Activated T-helper 2 cell treated with anti-CD3 and anti-CD28 coated beads, Interferon-gamma antibody, Interleukin-2, Interleukin-4, amounts not matched to agents 10 μg/mL and 5 μg/mL and 100 μg/mL, durations not matched to agents 14 hours and 24 hours and 36 hours (primary cell): ENCODE measurements around the gene IFI27L2. TPM values are rescaled to one million over a fixed set of nuclear protein-coding genes. Genes with fewer than 3 reads are reported as not detected.

Experiments
- DNase-seq: peaks from one replicate; pipeline ENCODE4 v3.0.0; 2021; ENCODE audit warnings: low spot score
- H3K27ac Mint-ChIP-seq: one replicate; pipeline ENCODE4 v1.8.0; 2021; ENCODE audit warnings: mixed read lengths
- H3K27me3 Mint-ChIP-seq: one replicate; pipeline ENCODE4 v1.8.0; 2021; ENCODE audit warnings: low read depth, mixed read lengths
- H3K36me3 Mint-ChIP-seq: one replicate; pipeline ENCODE4 v1.8.0; 2021; ENCODE audit warnings: low read depth, mixed read lengths
- H3K4me1 Mint-ChIP-seq: one replicate; pipeline ENCODE4 v1.8.0; 2021; ENCODE audit warnings: low read depth, mixed read lengths
- H3K4me3 Mint-ChIP-seq: one replicate; pipeline ENCODE4 v1.8.0; 2021; ENCODE audit warnings: low read depth, mild to moderate bottlenecking, moderate library complexity, mixed read lengths
- H3K9me3 Mint-ChIP-seq: one replicate; pipeline ENCODE4 v1.8.0; 2021; ENCODE audit warnings: mixed read lengths
- intact Hi-C: fragments of 100-400 bp; cut with micrococcal nuclease; formaldehyde crosslinking; loops from one replicate; pipeline ENCODE4 v1.15.1; 2023
- total RNA-seq: library from RNA; stranded (reverse); gene quantifications from 2 replicates; pipeline ENCODE4 v1.2.3, GENCODE V29; 2022

The IFI27L2 gene
- total RNA-seq, 1 donor from 2014 or later: 47.4 TPM

- intact Hi-C loops: no loop called here
- H3K4me1 Mint-ChIP-seq: no peaks in the 10 kb centered on the region
- no peaks in the 10 kb centered on the region for H3K27me3 Mint-ChIP-seq
- H3K9me3 Mint-ChIP-seq: no peaks in the 10 kb centered on the region
- no peak overlapping the region for H3K27ac Mint-ChIP-seq
- H3K36me3 Mint-ChIP-seq: no peaks in the 10 kb centered on the region
- H3K4me3 Mint-ChIP-seq: no peak overlapping the region
- DNase-seq: no peak
Measured at GRCh38 chr14:94101748-94102147, 27.7 kb downstream of the IFI27L2 start.

GRCh38 chr14:94100847-94101246, 28.6 kb downstream of the IFI27L2 start:
- H3K4me1 Mint-ChIP-seq: no peaks in the 10 kb centered on the region
- no peaks in the 10 kb centered on the region for H3K36me3 Mint-ChIP-seq
- no peak overlapping the region for H3K4me3 Mint-ChIP-seq
- no peak for DNase-seq
- no peak overlapping the region for H3K27ac Mint-ChIP-seq
- no peaks in the 10 kb centered on the region for H3K9me3 Mint-ChIP-seq
- intact Hi-C loops: no loop called here
- no peaks in the 10 kb centered on the region for H3K27me3 Mint-ChIP-seq

- Mint-ChIP-seq H3K27me3 (no peaks in the 10 kb centered on the region), H3K9me3 (no peaks in the 10 kb centered on the region), H3K27ac (peak overlapping the region; percentile 29), H3K4me1 (no peaks in the 10 kb centered on the region), H3K4me3 (no peak overlapping the region), H3K36me3 (no peaks in the 10 kb centered on the region)
- intact Hi-C loops: no loop called here
- no peak for DNase-seq
Measured at GRCh38 chr14:94099006-94099405, 30.4 kb downstream of the IFI27L2 start.

GRCh38 chr14:94098326-94098992, 30.9 kb downstream of the IFI27L2 start:
- Mint-ChIP-seq H3K27ac (no peak overlapping the region), H3K9me3 (no peaks in the 10 kb centered on the region), H3K4me3 (no peak overlapping the region), H3K27me3 (no peaks in the 10 kb centered on the region), H3K4me1 (no peaks in the 10 kb centered on the region), H3K36me3 (no peaks in the 10 kb centered on the region)
- no peak for DNase-seq
- intact Hi-C loops: no loop called here

GRCh38 chr14:94097091-94097490, 32.3 kb downstream of the IFI27L2 start:
- H3K4me1 Mint-ChIP-seq: no peaks in the 10 kb centered on the region
- H3K27ac Mint-ChIP-seq: no peak overlapping the region
- no peak overlapping the region for H3K4me3 Mint-ChIP-seq
- H3K27me3 Mint-ChIP-seq: no peaks in the 10 kb centered on the region
- intact Hi-C loops: no loop called here
- DNase-seq: no peak
- no peaks in the 10 kb centered on the region for H3K9me3 Mint-ChIP-seq
- H3K36me3 Mint-ChIP-seq: no peaks in the 10 kb centered on the region

GRCh38 chr14:94093418-94093817, 36.0 kb downstream of the IFI27L2 start:
- H3K9me3 Mint-ChIP-seq: no peaks in the 10 kb centered on the region
- DNase-seq: no peak
- no peak overlapping the region for H3K27ac Mint-ChIP-seq
- no peaks in the 10 kb centered on the region for H3K36me3 Mint-ChIP-seq
- H3K4me1 Mint-ChIP-seq: no peaks in the 10 kb centered on the region
- intact Hi-C loops: no loop called here
- H3K4me3 Mint-ChIP-seq: no peak overlapping the region
- H3K27me3 Mint-ChIP-seq: no peaks in the 10 kb centered on the region

- H3K4me1 Mint-ChIP-seq: no peaks in the 10 kb centered on the region
- no peaks in the 10 kb centered on the region for H3K27me3 Mint-ChIP-seq
- H3K27ac Mint-ChIP-seq: no peak overlapping the region
- H3K36me3 Mint-ChIP-seq: peaks cover 12% of the 10 kb centered on the region
- H3K9me3 Mint-ChIP-seq: peaks cover 3% of the 10 kb centered on the region
- DNase-seq: no peak
- H3K4me3 Mint-ChIP-seq: no peak overlapping the region
- intact Hi-C loops: no loop called here
Measured at GRCh38 chr14:94089479-94089878, 39.9 kb downstream of the IFI27L2 start.

- intact Hi-C loops: no loop called here
- H3K4me3 Mint-ChIP-seq: no peak overlapping the region
- no peak overlapping the region for H3K27ac Mint-ChIP-seq
Measured at GRCh38 chr14:94088516-94088915, 40.9 kb downstream of the IFI27L2 start.

GRCh38 chr14:94087891-94088290, 41.5 kb downstream of the IFI27L2 start:
- no peak overlapping the region for H3K4me3 Mint-ChIP-seq
- intact Hi-C loops: no loop called here
- peaks cover 4% of the 10 kb centered on the region for H3K4me1 Mint-ChIP-seq

More at GRCh38 chr14:94088516-94088915, 40.9 kb downstream of the IFI27L2 start:
- no peak for DNase-seq
- H3K36me3 Mint-ChIP-seq: peaks cover 14% of the 10 kb centered on the region
- no peaks in the 10 kb centered on the region for H3K4me1 Mint-ChIP-seq
- H3K27me3 Mint-ChIP-seq: no peaks in the 10 kb centered on the region
- H3K9me3 Mint-ChIP-seq: peaks cover 3% of the 10 kb centered on the region

GRCh38 chr14:94081386-94081820, 48.0 kb downstream of the IFI27L2 start:
- H3K27ac Mint-ChIP-seq: peak overlapping the region; percentile 100
- no peaks in the 10 kb centered on the region for H3K27me3 Mint-ChIP-seq
- H3K4me3 Mint-ChIP-seq: peak overlapping the region; percentile 99
- peaks cover 62% of the 10 kb centered on the region for H3K36me3 Mint-ChIP-seq
- H3K4me1 Mint-ChIP-seq: peaks cover 47% of the 10 kb centered on the region
- intact Hi-C loops: loop anchor here (1.0 to 5.0 kb wide), 5 partner anchors 25 to 91 kb away; partner anchors contain the start of genes OTUB2 and PPP4R4
- no peak for DNase-seq
- peaks cover 3% of the 10 kb centered on the region for H3K9me3 Mint-ChIP-seq

More at GRCh38 chr14:94087891-94088290, 41.5 kb downstream of the IFI27L2 start:
- Mint-ChIP-seq H3K27me3 (no peaks in the 10 kb centered on the region), H3K36me3 (peaks cover 20% of the 10 kb centered on the region), H3K9me3 (peaks cover 3% of the 10 kb centered on the region), H3K27ac (no peak overlapping the region)
- DNase-seq: no peak

GRCh38 chr14:94080621-94081385, 48.6 kb downstream of the IFI27L2 start, which contains the start of the genes DDX24 and IFI27L1:
Gene DDX24 (minus strand): TSS chr14:94081202. CDS start chr14:94079742, 1,460 bp downstream.
Gene IFI27L1 (plus strand): TSS chr14:94081310. CDS start chr14:94096938, 15,628 bp downstream.
- Mint-ChIP-seq H3K9me3 (peaks cover 1% of the 10 kb centered on the region), H3K27me3 (no peaks in the 10 kb centered on the region), H3K4me1 (peaks cover 47% of the 10 kb centered on the region), H3K36me3 (peaks cover 63% of the 10 kb centered on the region), H3K27ac (peak within 1 kb of the TSS; percentile 100), H3K4me3 (peak within 1 kb of the TSS; percentile 99)
- intact Hi-C loops: loop anchor here (1.0 to 5.0 kb wide), 5 partner anchors 24 to 91 kb away; partner anchors contain the start of genes OTUB2 and PPP4R4
- DNase-seq: peak; percentile 96

GRCh38 chr14:94079891-94080620, 49.3 kb downstream of the IFI27L2 start:
- Mint-ChIP-seq H3K27ac (peak overlapping the region; percentile 100), H3K9me3 (peaks cover 9% of the 10 kb centered on the region), H3K4me3 (peak overlapping the region; percentile 99), H3K27me3 (no peaks in the 10 kb centered on the region), H3K36me3 (peaks cover 69% of the 10 kb centered on the region), H3K4me1 (peaks cover 51% of the 10 kb centered on the region)
- DNase-seq: no peak
- intact Hi-C loops: loop anchor here (2.0 to 5.0 kb wide), 4 partner anchors 23 to 92 kb away; partner anchors contain the start of genes OTUB2 and PPP4R4
